Activated CD4-positive, alpha-beta T cell treated with anti-CD3 and anti-CD28 coated beads for 36 hours (primary cell): ENCODE measurements around the gene COL4A6. TPM values are rescaled to one million over a fixed set of nuclear protein-coding genes. Genes with fewer than 3 reads are reported as not detected.

Source experiments
- total RNA-seq, 2 experiments: library from RNA; stranded (reverse); gene quantifications; one replicate each; pipeline ENCODE4 v1.2.3, GENCODE V29; 2021

Gene COL4A6
- total RNA-seq, 2 experiments from 2014 or later: not detected

Other genes with a start within 250 kb of the COL4A6 start
- not detected for gene COL4A5, start 1.4 kb upstream of the COL4A6 start, total RNA-seq